HAP-1 (cell line): Measurements from ENCODE around the gene CTNNA2.
"Not testable (repeated sequence)": the region's sequence is repeated elsewhere in the genome, so short reads cannot be mapped to it uniquely, and the experiment has no call there.

Experiments used
- DNase-seq, 2 experiments: peaks; one replicate each; pipeline ENCODE4 v3.0.0-alpha.2; 2016 to 2020; ENCODE audit warnings: low spot score in 2 of 2
- H3K27me3 ChIP-seq: fragments of 250-450 bp; sonication (Bioruptor Pico); 2 replicates; pipeline ENCODE4 v1.5.1; 2020; ENCODE audit warnings: low read depth, mild to moderate bottlenecking, moderate library complexity
- H3K36me3 ChIP-seq: fragments of 250-450 bp; sonication (Bioruptor Pico); replicated peaks from 2 replicates; pipeline ENCODE4 v1.5.1; 2020; ENCODE audit warnings: mild to moderate bottlenecking
- H3K4me1 ChIP-seq: fragments of 250-450 bp; sonication (Bioruptor Pico); 2 replicates; pipeline ENCODE4 v1.5.1; 2020; ENCODE audit warnings: mild to moderate bottlenecking
- H3K4me3 ChIP-seq: fragments of 250-450 bp; sonication (Bioruptor Pico); 2 replicates; pipeline ENCODE4 v1.5.1; 2020; ENCODE audit warnings: mild to moderate bottlenecking, moderate library complexity
- H3K9me3 ChIP-seq: fragments of 250-450 bp; sonication (Bioruptor Pico); 2 replicates; pipeline ENCODE4 v1.5.1; 2020; ENCODE audit warnings: mild to moderate bottlenecking, moderate library complexity
- in situ Hi-C: fragments of 300-500 bp; cut with MboI; formaldehyde crosslinking; loops from 3 replicates; pipeline ENCODE4 v1.14.3; 2020; ENCODE audit warnings: low sequenced_read_pairs, inconsistent platforms, mixed read lengths

The CTNNA2 gene

DNA sequence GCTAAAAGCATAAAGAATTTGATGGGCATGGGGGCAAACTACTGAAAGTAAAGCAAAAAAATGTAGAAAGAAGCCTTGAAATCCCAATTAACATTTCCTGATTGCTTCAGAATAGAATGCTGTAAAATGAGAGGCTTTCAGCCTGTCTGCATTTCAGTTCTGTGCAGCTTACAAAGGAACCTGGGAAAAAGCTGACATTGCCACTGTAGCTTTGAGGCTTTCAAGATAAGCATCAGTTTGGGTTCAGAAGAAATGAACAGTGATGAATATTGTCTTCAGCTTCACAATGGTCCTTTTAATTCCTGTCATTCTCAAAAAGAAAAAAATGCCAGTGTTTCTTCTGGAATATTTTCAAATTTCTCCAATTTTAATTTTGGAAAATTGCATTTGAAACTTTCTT is 549.0 kb downstream of the CTNNA2 start:
- H3K4me3 ChIP-seq, result no peak overlapping the region
- DNase-seq, result no peak
- H3K4me1 ChIP-seq, result no peaks in the 10 kb centered on the region
- no peaks in the 10 kb centered on the region for H3K9me3 ChIP-seq
- no peaks in the 10 kb centered on the region for H3K27me3 ChIP-seq
- no peaks in the 10 kb centered on the region for H3K36me3 ChIP-seq
- in situ Hi-C loops, result no loop called here

DNA sequence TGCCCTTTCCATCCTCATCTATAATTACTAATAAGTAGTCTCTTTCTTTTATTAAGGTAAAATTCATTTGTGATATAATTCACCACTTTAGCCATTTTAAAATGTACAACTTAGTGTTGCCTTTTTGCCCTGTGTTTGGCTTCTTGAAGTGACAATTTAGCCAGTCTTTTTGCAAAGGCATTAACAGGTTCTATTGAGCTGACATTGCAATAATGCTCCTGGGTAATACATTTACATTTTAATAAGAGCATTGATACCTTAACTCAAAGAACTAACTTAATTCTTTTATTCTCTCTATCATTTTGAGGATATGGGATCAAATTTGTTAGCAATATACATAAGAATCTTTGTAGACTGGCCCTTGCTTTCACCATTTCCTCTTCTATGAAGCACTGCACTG is 549.4 kb downstream of the CTNNA2 start:
- Histone ChIP-seq H3K4me3 (no peak overlapping the region), H3K36me3 (no peaks in the 10 kb centered on the region), H3K9me3 (no peaks in the 10 kb centered on the region), H3K4me1 (no peaks in the 10 kb centered on the region), H3K27me3 (no peaks in the 10 kb centered on the region)
- in situ Hi-C loops, result no loop called here
- DNase-seq, result no peak

DNA sequence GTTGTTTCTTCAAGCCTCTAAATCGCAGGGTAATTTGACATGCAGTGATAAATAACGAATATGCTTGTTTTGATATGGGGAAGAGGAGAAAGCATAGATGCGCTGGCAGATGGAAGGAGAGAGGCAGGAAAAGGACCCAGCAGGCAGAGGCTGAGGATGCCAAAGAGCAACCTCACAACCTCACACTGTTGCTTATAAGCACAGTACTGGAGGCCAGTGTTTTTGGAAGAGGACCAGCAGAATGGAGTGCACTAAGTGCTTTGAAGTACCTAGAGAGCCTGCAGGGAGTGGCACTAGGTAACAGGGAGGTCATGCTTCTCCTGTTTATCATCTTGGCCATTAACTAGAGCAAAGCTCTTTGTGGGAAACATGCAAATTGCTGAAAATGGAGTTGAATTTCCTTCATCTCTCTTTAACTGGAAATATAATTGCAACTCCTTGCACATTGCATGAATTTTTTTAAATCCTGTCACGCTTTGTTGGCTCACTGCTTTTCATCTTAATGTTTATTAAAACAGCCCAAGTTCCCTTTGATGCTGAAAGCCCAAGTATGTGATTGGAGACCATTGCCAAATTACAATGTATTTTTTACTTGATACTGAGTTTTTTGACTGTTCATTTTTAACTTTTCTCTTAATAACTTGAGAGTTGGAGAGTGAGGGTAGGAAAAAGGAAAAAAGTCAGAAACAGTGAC is 555.3 kb downstream of the CTNNA2 start:
- Histone ChIP-seq H3K27me3 (no peaks in the 10 kb centered on the region), H3K4me1 (no peaks in the 10 kb centered on the region), H3K36me3 (no peaks in the 10 kb centered on the region), H3K9me3 (no peaks in the 10 kb centered on the region), H3K4me3 (no peak overlapping the region)
- in situ Hi-C loops, result no loop called here
- DNase-seq, result no peak

DNA sequence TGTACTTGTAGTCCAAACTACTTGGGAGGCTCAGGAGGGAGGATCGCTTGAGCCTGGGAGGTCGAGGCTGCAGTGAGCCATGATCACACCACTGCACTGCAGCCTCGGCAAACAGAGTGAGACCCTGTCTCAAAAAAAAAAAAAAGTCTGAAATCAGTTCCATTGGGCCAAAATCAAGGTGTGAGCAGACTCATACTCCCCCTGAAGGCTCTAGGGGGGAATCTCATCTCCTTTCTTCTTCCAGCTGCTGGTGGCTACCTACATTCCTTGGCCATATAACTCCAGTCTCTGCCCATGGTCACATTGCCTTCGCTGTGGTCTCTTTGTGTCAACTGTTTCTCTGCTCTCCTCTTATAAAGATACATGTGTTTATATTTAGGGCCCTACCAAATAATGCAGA is 557.7 kb downstream of the CTNNA2 start:
- Histone ChIP-seq H3K4me3 (no peak overlapping the region), H3K4me1 (no peaks in the 10 kb centered on the region), H3K27me3 (no peaks in the 10 kb centered on the region), H3K9me3 (no peaks in the 10 kb centered on the region), H3K36me3 (no peaks in the 10 kb centered on the region)
- no peak for DNase-seq
- in situ Hi-C loops, result no loop called here

DNA sequence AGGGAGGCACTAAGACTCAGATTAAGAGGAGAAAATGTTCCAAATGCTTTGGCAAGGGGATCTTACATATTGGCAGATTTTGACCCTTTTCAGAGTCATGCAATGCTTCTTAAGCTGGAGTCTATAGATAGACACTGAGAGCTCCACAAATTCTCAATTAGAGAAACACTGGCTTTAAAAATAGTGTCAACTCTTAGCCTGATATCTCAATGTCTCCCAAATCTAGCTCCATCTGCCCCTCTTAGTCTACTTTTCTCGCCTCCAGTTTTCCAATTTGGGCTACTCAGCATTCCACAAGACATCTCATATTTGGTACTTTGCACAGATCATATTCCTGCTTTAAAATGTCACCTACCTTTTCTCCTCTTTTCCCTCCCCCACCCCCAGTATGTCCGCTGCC is 559.1 kb downstream of the CTNNA2 start:
- no peaks in the 10 kb centered on the region for H3K4me1 ChIP-seq
- H3K27me3 ChIP-seq, result no peaks in the 10 kb centered on the region
- H3K9me3 ChIP-seq, result no peaks in the 10 kb centered on the region
- DNase-seq, result no peak
- no peak overlapping the region for H3K4me3 ChIP-seq
- in situ Hi-C loops, result no loop called here
- no peaks in the 10 kb centered on the region for H3K36me3 ChIP-seq

DNA sequence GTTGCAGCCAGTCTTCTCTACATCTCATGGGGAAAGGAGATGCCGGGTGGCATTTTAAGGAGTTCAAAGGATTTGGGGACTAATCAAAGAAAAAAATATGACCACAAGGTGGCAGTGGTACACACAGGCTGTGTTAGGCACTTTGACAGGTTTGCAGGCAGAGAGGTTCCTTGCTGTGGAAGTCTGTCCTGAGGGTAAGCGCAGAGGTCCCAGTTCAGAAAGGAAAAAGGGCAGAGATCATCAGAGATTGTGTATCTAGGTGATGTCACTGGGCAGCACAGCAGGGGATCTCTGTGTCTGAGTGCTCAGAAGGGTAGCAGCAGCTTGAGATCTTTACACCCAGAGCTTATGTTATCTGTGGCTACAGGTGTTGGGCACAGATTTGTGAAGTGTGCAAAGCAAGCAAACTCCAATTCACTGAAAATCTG is 560.3 kb downstream of the CTNNA2 start:
- no peaks in the 10 kb centered on the region for H3K4me1 ChIP-seq
- H3K4me3 ChIP-seq, result no peak overlapping the region
- peak; percentile 44 to 49 for DNase-seq
- H3K9me3 ChIP-seq, result no peaks in the 10 kb centered on the region
- in situ Hi-C loops, result no loop called here
- H3K36me3 ChIP-seq, result no peaks in the 10 kb centered on the region
- no peaks in the 10 kb centered on the region for H3K27me3 ChIP-seq

DNA sequence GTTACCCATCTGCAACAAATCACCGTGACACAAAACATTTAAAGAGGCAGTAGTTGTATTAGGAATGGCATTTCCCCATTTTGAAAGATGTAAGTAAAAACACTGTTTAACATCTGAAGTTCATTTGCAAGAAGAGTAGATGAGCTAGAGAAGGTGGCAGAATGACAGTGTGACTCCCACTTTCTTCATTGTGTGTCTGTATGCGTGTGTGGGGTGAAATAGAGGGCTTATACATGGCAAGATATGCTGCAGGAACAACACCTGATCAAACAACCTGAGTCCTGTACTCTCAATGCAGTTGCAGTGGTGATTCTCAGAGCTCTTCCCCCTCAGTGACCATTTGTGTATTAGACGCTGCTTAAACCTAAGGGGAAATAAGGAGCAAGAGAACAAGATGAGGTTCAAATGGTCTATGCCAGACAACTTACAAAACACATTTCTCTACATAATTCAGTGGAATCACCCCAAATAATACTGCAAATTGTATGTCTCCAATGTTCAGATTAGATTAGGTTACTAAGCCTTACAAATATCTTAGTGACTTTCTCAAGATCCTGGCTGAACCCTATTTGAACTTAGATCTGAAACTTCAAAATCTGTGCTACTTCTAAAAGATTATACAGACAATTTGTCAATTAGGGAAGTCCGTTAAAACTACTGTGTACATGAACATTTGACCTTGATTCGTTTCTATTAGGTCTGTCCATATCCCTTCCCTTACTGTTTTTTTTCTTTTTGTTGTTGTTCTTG is 561.6 kb downstream of the CTNNA2 start:
- in situ Hi-C loops, result no loop called here
- Histone ChIP-seq H3K4me1 (no peaks in the 10 kb centered on the region), H3K9me3 (no peaks in the 10 kb centered on the region), H3K36me3 (no peaks in the 10 kb centered on the region), H3K4me3 (no peak overlapping the region), H3K27me3 (no peaks in the 10 kb centered on the region)
- DNase-seq, result no peak

DNA sequence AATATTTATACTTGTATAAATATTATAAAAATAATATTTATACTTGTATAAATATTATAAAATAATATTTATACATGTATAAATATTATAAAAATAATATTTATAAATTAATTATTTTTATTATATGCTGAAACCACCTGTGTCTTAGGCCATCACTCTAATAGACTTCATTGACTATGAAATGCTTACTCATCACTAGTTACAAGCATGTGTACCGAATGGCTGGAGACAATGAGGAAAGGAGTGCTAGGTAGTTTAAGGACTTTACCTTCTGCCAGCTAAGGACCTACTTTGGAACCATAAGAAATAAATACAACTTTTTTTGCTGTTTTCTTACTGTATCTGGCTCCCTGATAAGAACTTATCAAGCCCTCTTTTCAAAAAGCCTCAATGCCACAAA is 562.9 kb downstream of the CTNNA2 start:
- H3K4me1 ChIP-seq, result no peaks in the 10 kb centered on the region
- H3K36me3 ChIP-seq, result no peaks in the 10 kb centered on the region
- in situ Hi-C loops, result no loop called here
- no peaks in the 10 kb centered on the region for H3K9me3 ChIP-seq
- DNase-seq, result no peak
- H3K27me3 ChIP-seq, result no peaks in the 10 kb centered on the region
- no peak overlapping the region for H3K4me3 ChIP-seq

DNA sequence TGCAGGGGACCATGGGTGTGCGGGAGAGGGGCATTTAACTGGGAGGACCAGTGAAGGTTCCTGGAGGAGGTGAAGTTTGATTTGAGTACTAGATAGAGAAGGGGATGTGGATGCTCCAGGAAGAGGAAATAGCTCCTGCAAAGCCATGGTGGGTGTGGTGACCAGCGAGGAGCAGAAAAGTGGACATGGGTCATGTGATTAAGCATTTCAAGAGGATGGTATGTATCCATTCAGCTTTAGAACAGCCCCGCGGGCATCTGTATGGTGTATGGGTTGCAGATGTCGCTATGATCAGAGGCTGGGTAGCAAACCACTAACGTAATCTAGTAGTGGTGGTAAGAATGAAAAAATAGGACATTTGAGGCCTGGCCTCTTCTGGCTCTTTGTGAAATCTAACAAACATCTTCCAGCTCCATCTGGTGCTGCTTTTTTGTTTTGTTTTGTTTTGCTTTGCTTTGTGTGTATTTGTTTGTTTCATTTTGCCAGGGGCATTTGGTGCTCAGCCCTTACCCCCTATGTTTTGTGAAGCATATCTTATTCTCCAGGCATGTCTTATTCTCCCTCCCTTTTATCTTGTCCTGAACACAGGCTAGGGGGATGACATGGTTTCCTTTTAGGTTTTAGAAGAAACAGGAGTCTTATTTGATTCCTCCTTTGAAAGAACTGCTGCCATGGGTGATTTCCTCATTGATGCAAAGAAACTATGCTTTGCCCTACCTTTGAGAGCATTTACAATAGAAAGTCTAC is 565.6 kb downstream of the CTNNA2 start:
- Histone ChIP-seq H3K9me3 (no peaks in the 10 kb centered on the region), H3K27me3 (no peaks in the 10 kb centered on the region), H3K4me3 (no peak overlapping the region), H3K4me1 (no peaks in the 10 kb centered on the region), H3K36me3 (no peaks in the 10 kb centered on the region)
- DNase-seq, result no peak
- in situ Hi-C loops, result no loop called here

DNA sequence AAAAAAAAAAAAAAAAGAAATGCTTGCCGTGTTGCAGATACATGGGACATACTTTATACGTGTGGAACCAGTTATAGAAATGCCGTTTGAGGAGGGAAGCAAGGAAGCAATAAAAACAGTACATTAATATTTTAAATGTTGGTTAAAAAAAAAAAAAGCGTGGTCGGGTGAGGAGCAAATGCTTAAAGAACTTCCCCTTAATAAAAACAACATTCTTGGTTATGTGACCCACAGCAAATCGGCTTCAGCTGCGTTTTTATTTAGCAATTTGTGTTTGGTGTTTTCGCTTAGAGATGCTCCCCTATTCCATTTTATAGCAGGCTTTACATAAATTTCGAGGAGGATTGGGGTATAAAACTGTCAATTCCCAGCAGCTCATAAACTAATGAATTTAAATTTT is 568.1 kb downstream of the CTNNA2 start:
- in situ Hi-C loops, result no loop called here
- Histone ChIP-seq H3K36me3 (no peaks in the 10 kb centered on the region), H3K4me1 (no peaks in the 10 kb centered on the region), H3K4me3 (no peak overlapping the region), H3K9me3 (no peaks in the 10 kb centered on the region), H3K27me3 (no peaks in the 10 kb centered on the region)
- DNase-seq, result no peak

DNA sequence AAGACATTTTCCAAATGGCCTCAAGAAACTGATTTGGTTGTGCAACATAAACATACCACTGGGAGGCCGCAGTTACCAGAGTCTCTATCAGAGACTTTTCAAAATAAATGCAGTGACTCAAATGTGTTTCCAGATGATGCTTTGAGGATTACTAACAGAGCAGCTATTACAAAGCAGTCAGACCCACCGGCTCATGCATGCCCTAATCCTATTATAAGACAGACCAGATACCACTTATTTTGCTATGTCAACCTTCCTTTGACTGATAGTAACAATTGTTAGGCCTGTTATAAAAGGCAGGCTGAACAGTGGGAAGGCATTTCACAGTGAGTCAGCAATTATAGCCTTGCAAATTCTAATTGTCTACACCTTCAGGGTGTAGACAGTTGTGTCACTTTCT is 574.0 kb downstream of the CTNNA2 start:
- DNase-seq, result peak; percentile 21 to 47
- no peaks in the 10 kb centered on the region for H3K4me1 ChIP-seq
- no peaks in the 10 kb centered on the region for H3K36me3 ChIP-seq
- H3K4me3 ChIP-seq, result no peak overlapping the region
- in situ Hi-C loops, result no loop called here
- H3K9me3 ChIP-seq, result no peaks in the 10 kb centered on the region
- H3K27me3 ChIP-seq, result no peaks in the 10 kb centered on the region

DNA sequence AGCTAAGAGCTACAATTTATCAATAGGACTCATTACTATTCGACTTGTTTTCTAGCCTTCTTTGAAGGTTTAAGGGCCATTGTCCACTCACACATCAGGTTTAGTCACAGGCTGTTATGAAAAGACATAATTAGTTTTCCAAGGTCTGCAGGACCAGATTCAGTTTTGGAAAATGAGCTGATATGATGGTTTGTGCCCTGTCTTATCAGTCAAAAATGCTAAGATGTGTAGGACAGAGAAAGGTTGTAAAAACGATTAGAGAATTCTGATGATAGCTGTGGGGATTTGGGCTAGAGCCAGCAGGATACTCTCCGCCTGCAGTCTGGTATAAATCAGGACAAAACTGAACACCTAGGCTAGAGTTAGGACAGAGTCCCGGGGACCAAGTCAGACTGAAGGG is 578.4 kb downstream of the CTNNA2 start:
- in situ Hi-C loops, result no loop called here
- DNase-seq, result no peak
- no peaks in the 10 kb centered on the region for H3K27me3 ChIP-seq
- no peak overlapping the region for H3K4me3 ChIP-seq
- no peaks in the 10 kb centered on the region for H3K9me3 ChIP-seq
- no peaks in the 10 kb centered on the region for H3K36me3 ChIP-seq
- no peaks in the 10 kb centered on the region for H3K4me1 ChIP-seq

DNA sequence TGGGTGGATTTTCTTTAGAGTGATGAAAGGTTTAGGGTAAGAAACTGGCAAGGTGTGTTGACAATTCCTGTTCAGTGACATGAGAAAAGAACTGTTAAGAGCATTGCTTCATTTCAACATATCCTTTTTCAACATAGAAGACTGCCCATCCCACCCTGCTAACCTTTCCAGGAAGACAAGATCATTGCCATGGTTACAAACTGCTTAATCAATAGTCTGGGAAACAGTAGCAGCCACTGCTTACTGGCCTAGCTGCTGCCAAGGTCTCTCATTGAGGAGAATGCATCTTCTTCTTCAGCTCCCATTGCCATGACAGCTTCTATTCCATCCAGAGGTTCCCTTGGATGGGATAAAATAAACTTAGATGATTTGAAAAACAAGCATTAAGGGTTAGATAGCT is 579.6 kb downstream of the CTNNA2 start:
- H3K9me3 ChIP-seq, result no peaks in the 10 kb centered on the region
- DNase-seq, result no peak
- H3K27me3 ChIP-seq, result no peaks in the 10 kb centered on the region
- H3K4me3 ChIP-seq, result no peak overlapping the region
- in situ Hi-C loops, result no loop called here
- H3K36me3 ChIP-seq, result no peaks in the 10 kb centered on the region
- H3K4me1 ChIP-seq, result no peaks in the 10 kb centered on the region

DNA sequence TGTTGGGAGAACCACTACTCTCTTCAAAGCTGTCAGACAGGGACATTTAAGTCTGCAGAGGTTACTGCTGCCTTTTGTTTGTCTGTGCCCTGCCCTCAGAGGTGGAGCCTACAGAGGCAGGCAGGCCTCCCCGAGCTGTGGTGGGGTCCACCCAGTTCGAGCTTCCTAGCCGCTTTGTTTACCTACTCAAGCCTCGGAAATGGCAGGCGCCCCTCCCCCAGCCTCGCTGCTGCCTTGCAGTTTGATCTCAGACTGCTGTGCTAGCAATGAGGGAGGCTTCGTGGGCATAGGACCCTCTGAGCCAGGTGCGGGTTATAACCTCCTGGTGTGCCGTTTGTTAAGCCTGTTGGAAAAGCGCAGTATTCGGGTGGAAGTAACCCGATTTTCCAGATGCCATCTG is 585.7 kb downstream of the CTNNA2 start:
- H3K27me3 ChIP-seq, DNase-seq, in situ Hi-C loops, H3K4me3 ChIP-seq, H3K36me3 ChIP-seq, H3K4me1 ChIP-seq, H3K9me3 ChIP-seq: not testable (repeated sequence)
